T-helper 1 cell treated with Interleukin-12 subunit alpha and Interleukin-12 subunit beta and Interleukin-4 antibody, amounts not matched to agents 30 ng/mL and 1 ng/mL, for 36 hours (primary cell): ENCODE measurements around the gene JADE1. TPM values are rescaled to one million over a fixed set of nuclear protein-coding genes. Genes with fewer than 3 reads are reported as not detected.

Source experiments
- intact Hi-C: fragments of 100-400 bp; cut with micrococcal nuclease; formaldehyde crosslinking; loops from one replicate; pipeline ENCODE4 v1.15.1; 2024
- total RNA-seq: library from RNA; stranded (reverse); gene quantifications from 2 replicates; pipeline ENCODE4 v1.2.3, GENCODE V29; 2022

The JADE1 gene
- total RNA-seq, 1 donor from 2014 or later = 34.0 TPM

DNA sequence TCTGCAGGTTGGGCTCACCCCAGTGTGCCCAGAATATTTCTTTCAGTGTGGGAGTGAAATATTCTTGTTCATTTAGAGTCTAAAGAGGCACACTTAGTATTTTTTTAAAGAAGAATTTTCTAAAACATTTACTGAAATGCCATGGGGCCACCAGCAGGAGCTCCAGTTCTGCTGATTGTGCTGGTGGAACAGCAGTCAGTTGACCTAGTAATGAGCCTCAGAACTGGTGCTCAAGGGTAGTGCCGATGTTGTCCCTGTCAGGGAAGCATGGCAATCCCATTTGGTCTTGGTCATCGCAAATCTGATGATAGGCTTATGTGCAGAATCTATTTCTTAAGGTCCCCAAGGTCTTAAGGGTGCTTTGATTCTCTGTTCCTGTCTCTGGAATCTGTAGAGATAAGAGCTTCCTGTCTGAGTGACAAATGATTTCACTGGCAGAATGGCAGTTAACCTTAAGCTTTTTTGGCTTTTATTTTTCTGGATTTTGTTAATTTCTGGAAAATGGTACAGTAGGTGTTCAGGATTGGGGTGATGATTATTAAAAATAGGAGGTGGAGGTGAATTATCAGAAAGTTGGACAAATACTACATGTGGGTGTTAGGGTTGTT is 31.3 kb downstream of the JADE1 start:
- intact Hi-C loops = loop anchor here (1.0 kb wide), 1 partner anchor 22 kb away; no protein-coding TSS in a partner anchor

GRCh38 chr4:128841402-128841801 is 31.9 kb downstream of the JADE1 start:
- intact Hi-C loops = no loop called here

DNA sequence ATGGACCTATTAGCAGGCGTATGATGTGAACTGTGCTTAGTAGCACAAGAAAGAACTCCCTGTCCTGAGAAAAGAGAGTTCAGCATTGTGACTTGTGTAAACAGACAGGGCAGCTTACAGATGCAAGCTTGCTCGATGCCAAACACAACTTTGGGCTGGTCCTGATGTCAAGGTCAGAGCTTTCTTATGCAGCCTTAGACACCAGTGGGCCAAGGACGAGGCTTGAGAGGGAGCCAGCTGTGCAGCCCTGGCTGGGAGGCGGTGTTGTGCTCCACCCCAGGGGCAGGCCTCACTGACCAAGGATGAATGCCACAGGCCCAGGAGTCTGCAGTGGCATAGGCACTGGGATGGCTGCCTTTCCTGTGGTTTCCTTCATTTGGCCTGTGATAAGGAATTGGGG is 35.4 kb downstream of the JADE1 start:
- intact Hi-C loops = no loop called here

DNA sequence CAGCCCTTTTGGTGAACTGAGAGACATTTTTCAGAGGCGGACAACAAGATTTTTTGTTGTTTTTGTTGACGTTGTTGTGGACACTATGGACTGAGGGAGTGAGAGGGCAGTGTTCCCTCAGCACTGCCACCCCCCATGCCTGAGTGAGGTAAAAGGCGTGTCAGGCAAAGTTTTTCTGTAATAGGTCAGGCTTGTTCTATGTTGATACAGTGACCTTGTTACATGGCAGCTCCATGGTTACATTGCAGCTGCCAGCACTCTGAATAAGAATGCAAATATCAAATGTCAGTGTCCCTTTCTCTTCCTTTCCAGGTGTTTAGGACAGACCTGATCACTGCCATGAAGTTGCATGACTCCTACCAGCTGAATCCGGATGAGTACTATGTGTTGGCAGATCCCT is 36.6 kb downstream of the JADE1 start:
- intact Hi-C loops = no loop called here

GRCh38 chr4:128847082-128847724 is 37.7 kb downstream of the JADE1 start:
- intact Hi-C loops = no loop called here

GRCh38 chr4:128848461-128848860 is 39.0 kb downstream of the JADE1 start:
- intact Hi-C loops = no loop called here

DNA sequence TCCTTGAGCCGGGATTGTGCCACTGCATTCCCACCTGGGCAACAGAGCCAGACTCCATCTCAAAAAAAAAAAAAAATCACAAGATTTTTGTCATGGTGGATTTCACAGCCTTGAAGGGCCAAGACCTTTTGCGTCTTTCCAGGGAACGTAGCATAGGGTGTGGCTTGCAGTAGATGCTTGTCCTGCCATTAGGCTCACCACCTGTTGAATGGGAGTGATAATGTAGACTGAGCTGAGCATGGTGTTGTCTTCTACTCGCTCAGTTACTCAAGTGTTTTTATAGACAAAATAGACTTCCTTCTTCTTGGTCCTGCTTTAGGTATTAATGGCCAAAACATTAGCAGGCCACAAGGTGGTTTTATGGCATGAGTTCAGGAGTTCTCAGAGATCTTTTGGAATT is 40.8 kb downstream of the JADE1 start:
- intact Hi-C loops = no loop called here

DNA sequence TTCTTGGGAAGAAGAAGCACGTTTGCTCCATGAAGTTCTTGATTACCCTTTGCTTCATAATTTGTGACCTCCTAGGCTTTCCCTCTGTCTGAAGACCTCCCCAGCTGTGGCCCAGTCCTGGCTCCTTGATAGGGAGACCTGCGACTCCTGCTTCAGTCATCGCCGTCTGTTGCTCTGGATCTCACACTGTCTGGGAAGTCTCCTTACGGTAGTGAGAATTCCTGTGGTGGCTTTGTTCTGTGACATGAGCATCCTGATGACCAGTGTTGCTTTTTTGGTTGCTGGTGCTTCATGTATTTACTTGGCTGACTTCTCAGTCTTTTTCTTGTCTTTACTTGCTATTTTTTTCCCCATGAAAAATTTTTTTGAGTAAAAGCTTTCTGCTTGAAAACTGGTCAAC is 44.2 kb downstream of the JADE1 start:
- intact Hi-C loops = loop anchor here (1.0 kb wide), 3 partner anchors 10 to 240 kb away; partner anchors contain the start of gene SCLT1

DNA sequence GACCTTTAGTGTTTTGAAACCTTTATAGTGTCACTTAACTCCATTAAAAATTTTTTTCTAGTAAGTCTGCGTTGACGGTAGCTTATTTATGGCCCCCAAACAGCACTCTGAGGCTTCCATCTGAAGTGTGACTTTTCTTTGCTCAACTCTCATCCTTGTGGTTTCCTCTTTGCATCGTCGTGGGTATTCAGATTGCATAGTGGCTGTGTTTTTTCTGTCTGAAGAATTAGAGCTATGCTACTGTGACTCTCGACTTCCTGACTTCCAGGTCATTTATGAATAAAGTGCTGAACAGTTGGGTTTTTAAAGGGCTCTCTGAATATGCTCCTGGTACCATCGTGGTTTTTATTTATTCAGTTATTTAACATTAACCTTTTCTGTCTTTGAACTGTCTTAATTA is 44.9 kb downstream of the JADE1 start:
- intact Hi-C loops = loop anchor here (1.0 kb wide), 3 partner anchors 9 to 239 kb away; partner anchors contain the start of gene SCLT1

DNA sequence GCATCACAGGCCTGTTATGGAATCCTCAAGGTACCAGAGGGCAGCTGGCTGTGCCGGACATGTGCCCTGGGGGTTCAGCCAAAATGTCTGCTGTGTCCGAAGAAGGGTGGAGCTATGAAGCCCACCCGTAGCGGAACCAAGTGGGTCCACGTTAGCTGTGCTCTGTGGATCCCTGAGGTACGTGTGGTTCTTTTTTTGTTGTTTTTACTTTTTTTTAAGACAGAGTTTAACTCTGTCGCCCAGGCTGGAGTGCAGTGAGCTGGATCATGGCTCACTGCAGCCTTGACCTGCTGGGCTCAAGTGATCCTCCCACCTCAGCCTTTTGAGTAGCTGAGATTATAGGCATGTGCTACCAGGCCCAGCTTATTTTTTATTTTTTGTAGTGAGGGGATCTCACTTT is 46.1 kb downstream of the JADE1 start:
- intact Hi-C loops = no loop called here

DNA sequence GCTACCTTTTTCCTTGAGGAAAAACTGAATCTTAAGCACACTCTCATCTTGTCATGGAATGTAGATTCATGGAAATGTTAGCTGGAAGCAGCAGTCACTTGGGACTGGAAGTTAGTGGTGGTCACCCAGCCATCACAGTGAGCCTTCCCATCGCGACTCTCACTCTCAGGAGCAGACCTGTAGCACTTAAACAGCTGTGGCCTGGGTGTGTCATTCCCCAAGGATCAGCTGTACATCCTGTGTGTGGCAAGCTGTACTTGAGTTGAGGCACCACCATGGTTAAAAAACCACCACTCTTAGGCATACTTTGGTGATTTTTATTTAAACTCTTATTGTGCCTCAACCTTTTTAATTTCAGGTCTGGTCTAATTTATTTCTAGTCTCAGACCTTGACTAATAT is 46.7 kb downstream of the JADE1 start:
- intact Hi-C loops = no loop called here

GRCh38 chr4:128858879-128859671 is 49.6 kb downstream of the JADE1 start:
- intact Hi-C loops = no loop called here

GRCh38 chr4:128859887-128860677 is 50.6 kb downstream of the JADE1 start:
- intact Hi-C loops = no loop called here

DNA sequence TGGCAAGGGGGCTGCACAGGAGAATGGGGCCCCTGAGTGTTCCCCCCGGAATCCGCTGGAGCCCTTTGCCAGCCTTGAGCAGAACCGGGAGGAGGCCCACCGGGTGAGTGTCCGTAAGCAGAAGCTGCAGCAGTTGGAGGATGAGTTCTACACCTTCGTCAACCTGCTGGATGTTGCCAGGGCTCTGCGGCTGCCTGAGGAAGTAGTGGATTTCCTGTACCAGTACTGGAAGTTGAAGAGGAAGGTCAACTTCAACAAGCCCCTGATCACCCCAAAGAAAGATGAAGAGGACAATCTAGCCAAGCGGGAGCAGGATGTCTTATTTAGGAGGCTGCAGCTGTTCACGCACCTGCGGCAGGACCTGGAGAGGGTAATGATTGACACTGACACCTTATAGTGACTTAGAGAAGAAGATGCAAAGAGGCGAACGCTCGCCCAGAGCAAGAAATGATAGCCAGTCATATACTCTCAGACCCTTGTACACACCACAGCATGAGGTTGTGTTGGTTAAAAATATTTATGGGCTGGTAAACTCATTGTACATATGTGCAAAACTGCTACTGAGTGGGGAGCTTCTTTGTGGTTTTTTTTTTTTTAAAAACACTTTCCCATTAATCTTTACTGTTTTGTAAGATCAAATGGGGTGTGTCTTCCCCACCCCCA is 52.5 kb downstream of the JADE1 start:
- intact Hi-C loops = loop anchor here (2.0 kb wide), 2 partner anchors 57 to 575 kb away; partner anchors contain the start of gene PGRMC2

DNA sequence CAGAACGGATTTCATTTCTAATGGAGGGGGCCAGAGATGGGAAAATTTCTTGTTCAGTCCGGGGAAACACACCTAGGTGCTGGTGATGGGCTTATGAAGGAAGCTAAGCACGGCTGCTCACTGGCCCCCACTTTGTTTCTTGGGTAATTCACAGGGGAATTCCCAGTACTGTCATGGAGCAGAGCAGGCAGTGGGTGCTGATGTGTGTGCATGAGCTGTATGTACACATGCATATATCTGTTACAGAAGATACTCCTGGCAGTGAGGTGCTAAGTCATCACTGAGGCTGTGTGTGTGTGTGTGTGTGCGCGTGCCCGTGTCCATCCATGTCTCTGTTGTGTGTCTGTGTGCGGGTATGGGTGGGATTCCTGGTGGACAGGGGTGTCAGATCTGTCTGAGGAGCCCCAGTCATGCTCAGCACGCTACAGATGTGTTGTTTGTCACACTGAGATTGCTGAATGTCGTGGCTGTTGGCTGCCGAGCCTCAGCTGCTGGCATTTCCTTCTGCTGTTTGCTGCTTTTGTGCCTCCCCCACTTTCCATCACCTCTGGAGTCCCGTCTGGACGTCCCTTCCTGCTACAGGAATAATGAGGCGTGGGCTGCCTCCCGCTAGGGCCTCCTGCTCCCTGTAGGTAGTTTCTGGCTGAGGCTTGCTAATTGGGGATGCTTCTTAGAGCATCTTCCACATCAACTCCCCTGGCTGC is 53.3 kb downstream of the JADE1 start:
- intact Hi-C loops = loop anchor here (1.0 to 2.0 kb wide), 10 partner anchors 8 to 671 kb away; partner anchors contain the start of genes JADE1, PGRMC2 and SCLT1

GRCh38 chr4:128863312-128864075 is 54.0 kb downstream of the JADE1 start:
- intact Hi-C loops = loop anchor here (1.0 to 2.0 kb wide), 10 partner anchors 9 to 672 kb away; partner anchors contain the start of genes JADE1, PGRMC2 and SCLT1

- intact Hi-C loops = no loop called here
Observed at GRCh38 chr4:128865132-128865531, 55.6 kb downstream of the JADE1 start.

- intact Hi-C loops = no loop called here
Observed at GRCh38 chr4:128866269-128866668, 56.8 kb downstream of the JADE1 start.

- intact Hi-C loops = no loop called here
Observed at GRCh38 chr4:128866691-128867090, 57.2 kb downstream of the JADE1 start.
